GM06990 (cell line): ENCODE measurements around the gene ITCH.
"Not testable (repeated sequence)": the region's sequence is repeated elsewhere in the genome, so short reads cannot be mapped to it uniquely, and the experiment has no call there.

Experiments used
- DNase-seq: peaks from one replicate; pipeline ENCODE4 v3.0.0-alpha.2; 2011; ENCODE audit not compliant: insufficient read length; ENCODE audit errors: extremely low read depth
- H3K27me3 ChIP-seq: replicated peaks from 2 replicates; pipeline ENCODE4 v1.6.0; 2011; ENCODE audit warnings: low read length; ENCODE audit not compliant: control insufficient read depth, insufficient read depth
- H3K36me3 ChIP-seq: 2 replicates; pipeline ENCODE4 v1.5.1; 2011; ENCODE audit warnings: low read length; ENCODE audit not compliant: control insufficient read depth, insufficient read depth
- H3K4me3 ChIP-seq: replicated peaks from 2 replicates; pipeline ENCODE4 v1.5.1; 2011; ENCODE audit warnings: low read depth, mild to moderate bottlenecking, control low read depth, low read length
- CTCF ChIP-seq: IDR thresholded peaks from 2 replicates; pipeline ENCODE4 v1.5.1; 2011; ENCODE audit warnings: low read length, control low read depth, mild to moderate bottlenecking, inconsistent platforms; ENCODE audit not compliant: insufficient read depth, poor library complexity, severe bottlenecking

Gene ITCH

GRCh38 chr20:34415079-34415478 is 52.0 kb downstream of the ITCH start:
- Histone ChIP-seq H3K4me3 (no peak overlapping the region), H3K36me3 (no peaks in the 10 kb centered on the region; the same call in none of the 2 replicates), H3K27me3 (no peaks in the 10 kb centered on the region)
- TF ChIP-seq CTCF: no peak
- DNase-seq: peak; percentile 69

- no peak for DNase-seq
- Histone ChIP-seq H3K4me3 (no peak overlapping the region), H3K27me3 (no peaks in the 10 kb centered on the region), H3K36me3 (peaks cover 2% of the 10 kb centered on the region)
- no peak for TF ChIP-seq CTCF
These were observed 57.1 kb downstream of the ITCH start for GRCh38 chr20:34420146-34420545.

DNA sequence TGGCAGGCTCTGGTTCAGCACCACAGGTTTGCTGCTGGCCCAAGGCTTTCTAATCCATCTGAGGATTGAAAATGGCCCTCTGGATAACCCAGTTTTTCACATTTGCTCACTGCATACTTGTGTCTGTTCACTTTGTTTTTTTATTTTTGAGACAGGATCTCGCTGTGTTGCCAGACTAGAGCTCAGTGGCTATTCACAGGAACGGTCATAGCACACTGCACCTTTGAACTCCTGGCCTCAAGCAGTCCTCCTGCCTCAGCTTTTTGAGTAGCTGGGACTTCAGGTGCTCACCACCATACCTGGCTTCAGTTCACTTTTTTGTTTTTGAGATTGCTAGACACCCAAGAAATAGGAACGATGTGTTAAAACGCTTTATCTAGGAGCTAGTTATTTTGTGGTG is 57.9 kb downstream of the ITCH start:
- DNase-seq: no peak
- Histone ChIP-seq H3K36me3 (peaks cover 4% of the 10 kb centered on the region), H3K4me3 (no peak overlapping the region), H3K27me3 (no peaks in the 10 kb centered on the region)
- TF ChIP-seq CTCF: no peak

- Histone ChIP-seq H3K4me3 (no peak overlapping the region), H3K27me3 (no peaks in the 10 kb centered on the region), H3K36me3 (peaks cover 4% of the 10 kb centered on the region)
- DNase-seq: no peak
- TF ChIP-seq CTCF: no peak
These were observed 58.8 kb downstream of the ITCH start for GRCh38 chr20:34421766-34422466.

- not testable (repeated sequence) for DNase-seq, H3K27me3 ChIP-seq, H3K4me3 ChIP-seq, H3K36me3 ChIP-seq
These were observed 62.1 kb downstream of the ITCH start for GRCh38 chr20:34425032-34425690.

GRCh38 chr20:34426026-34426425 is 63.0 kb downstream of the ITCH start:
- DNase-seq: no peak
- TF ChIP-seq CTCF: no peak
- Histone ChIP-seq H3K4me3 (no peak overlapping the region), H3K27me3 (no peaks in the 10 kb centered on the region), H3K36me3 (peaks cover 4% of the 10 kb centered on the region)
